Mucosa of descending colon (tissue), 3 donors: Measurements from ENCODE around the gene RAD23B. TPM values are rescaled to one million over a fixed set of nuclear protein-coding genes. Genes with fewer than 3 reads are reported as not detected.

Source experiments
- ATAC-seq: fragments of 200-7000 bp; cut with Tn5 transposase; one replicate; pipeline ENCODE4 v1.9.1; 2020; ENCODE audit warnings: mild to moderate bottlenecking, moderate library complexity
- DNase-seq, 3 donors: peaks; one replicate each; pipeline ENCODE4 v3.0.0-alpha.2; 2020
- H3K36me3 ChIP-seq: fragments of 200-600 bp; one replicate; pipeline ENCODE4 v1.8.0; 2021; ENCODE audit warnings: low read depth, mild to moderate bottlenecking
- H3K4me1 ChIP-seq: fragments of 200-600 bp; one replicate; pipeline ENCODE4 v1.8.0; 2021; ENCODE audit warnings: low read depth, mild to moderate bottlenecking
- H3K4me3 ChIP-seq: fragments of 200-600 bp; one replicate; pipeline ENCODE4 v1.8.0; 2021; ENCODE audit warnings: mild to moderate bottlenecking
- H3K9me3 ChIP-seq: fragments of 200-600 bp; one replicate; pipeline ENCODE4 v1.8.0; 2021; ENCODE audit warnings: mild to moderate bottlenecking
- intact Hi-C, 2 donors: fragments of 100-400 bp; cut with DNase I in 1 of 2; cut with micrococcal nuclease in 1 of 2; formaldehyde crosslinking; loops; one replicate each; pipeline versions ENCODE4 v1.11.0 to v1.11.1; 2022; cut with DNase I, micrococcal nuclease
- total RNA-seq, 3 donors: library from RNA; stranded (reverse); fragmentation: NEBNext Ultra II Directional in 2 of 3; extraction: Animal tissue kit (Norgen Biotek cat#: 25700) in 2 of 3; gene quantifications; one replicate each; pipeline versions ENCODE4 v1.2.1 to v1.2.4, GENCODE V29; 2021 to 2023
- TF ChIP-seq, protein P1 (sequence below): fragments of 200-600 bp; IDR thresholded peaks from one replicate; pipeline ENCODE4 v1.8.0; 2022; ENCODE audit warnings: antibody characterized with exemption, mild to moderate bottlenecking
- donor health status: DM: no; HTN: no; CAD: no; lungs with moderate emphysema.
- donor health status: DM: no; HTN: no; CAD: no.
- donor health status: DM: no; HTN: yes; CAD: no.

RAD23B gene
- total RNA-seq, 3 donors from 2014 or later, result 83.0 to 95.6 (median 93.7) TPM

DNA sequence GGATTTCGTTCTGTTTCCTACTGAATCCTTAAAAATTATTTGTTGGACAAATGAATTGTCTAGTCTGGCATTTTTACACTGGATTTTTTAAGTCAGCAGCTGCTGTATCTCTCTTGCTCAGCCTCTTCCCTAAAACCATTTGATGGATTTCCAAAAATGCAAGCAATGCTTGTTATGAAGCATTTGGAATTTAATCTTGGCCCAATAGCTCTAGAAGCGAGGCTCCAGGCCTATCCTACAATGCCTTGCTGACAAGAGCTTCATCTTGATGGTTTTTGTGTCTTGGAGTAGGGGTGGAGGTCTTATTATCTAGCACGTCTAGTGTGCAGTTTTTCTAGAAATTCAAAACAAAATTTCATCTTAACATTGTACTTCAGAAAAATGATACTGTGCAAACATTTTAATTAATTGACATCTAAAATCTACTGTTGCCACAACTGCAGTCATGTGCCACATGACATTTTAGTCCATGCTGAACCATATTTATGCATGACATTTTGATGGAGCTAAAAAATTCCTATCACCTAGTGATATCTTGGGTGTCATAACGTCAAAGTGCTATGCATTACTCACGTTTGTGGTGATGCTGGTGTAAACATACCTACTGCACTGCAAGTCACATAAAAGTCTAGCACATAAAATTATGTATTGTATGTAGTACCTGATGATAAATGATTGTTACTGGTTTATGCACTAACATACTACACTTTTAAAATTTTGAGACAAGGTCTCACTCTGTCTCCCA, 5.9 kb upstream of the RAD23B start:
- DNase-seq (no peak), ATAC-seq (no peak)
- peaks cover under 1% of the 10 kb centered on the region for H3K4me1 ChIP-seq
- TF ChIP-seq, protein P1, sequence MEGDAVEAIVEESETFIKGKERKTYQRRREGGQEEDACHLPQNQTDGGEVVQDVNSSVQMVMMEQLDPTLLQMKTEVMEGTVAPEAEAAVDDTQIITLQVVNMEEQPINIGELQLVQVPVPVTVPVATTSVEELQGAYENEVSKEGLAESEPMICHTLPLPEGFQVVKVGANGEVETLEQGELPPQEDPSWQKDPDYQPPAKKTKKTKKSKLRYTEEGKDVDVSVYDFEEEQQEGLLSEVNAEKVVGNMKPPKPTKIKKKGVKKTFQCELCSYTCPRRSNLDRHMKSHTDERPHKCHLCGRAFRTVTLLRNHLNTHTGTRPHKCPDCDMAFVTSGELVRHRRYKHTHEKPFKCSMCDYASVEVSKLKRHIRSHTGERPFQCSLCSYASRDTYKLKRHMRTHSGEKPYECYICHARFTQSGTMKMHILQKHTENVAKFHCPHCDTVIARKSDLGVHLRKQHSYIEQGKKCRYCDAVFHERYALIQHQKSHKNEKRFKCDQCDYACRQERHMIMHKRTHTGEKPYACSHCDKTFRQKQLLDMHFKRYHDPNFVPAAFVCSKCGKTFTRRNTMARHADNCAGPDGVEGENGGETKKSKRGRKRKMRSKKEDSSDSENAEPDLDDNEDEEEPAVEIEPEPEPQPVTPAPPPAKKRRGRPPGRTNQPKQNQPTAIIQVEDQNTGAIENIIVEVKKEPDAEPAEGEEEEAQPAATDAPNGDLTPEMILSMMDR, result no peak
- intact Hi-C loops, result no loop called here
- H3K9me3 ChIP-seq, result no peaks in the 10 kb centered on the region
- H3K4me3 ChIP-seq, result no peak overlapping the region
- no peaks in the 10 kb centered on the region for H3K36me3 ChIP-seq

DNA sequence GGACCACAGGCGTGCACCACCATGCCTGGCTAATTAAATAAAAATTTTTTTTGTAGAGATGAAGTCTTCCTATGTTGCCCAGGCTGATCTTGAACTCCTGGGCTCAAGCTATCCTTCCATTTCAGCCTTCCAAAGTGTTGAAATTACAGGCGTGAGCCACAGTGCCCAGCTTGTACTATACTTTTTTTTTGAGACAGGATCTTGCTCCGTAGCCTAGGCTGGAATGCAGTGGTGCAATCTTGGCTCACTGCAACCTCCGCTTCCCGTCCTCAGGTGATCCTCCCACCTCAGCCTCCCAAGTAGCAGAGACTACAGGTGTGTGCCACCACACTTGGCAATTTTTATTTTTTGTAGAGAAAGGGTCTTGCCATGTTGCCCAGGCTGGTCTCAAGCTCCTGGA, 5.3 kb upstream of the RAD23B start:
- intact Hi-C loops, result no loop called here
- TF ChIP-seq, protein P1, result no peak
- H3K36me3 ChIP-seq, result no peaks in the 10 kb centered on the region
- ATAC-seq, result no peak
- peaks cover 4% of the 10 kb centered on the region for H3K4me1 ChIP-seq
- H3K9me3 ChIP-seq, result no peaks in the 10 kb centered on the region
- no peak for DNase-seq
- no peak overlapping the region for H3K4me3 ChIP-seq

DNA sequence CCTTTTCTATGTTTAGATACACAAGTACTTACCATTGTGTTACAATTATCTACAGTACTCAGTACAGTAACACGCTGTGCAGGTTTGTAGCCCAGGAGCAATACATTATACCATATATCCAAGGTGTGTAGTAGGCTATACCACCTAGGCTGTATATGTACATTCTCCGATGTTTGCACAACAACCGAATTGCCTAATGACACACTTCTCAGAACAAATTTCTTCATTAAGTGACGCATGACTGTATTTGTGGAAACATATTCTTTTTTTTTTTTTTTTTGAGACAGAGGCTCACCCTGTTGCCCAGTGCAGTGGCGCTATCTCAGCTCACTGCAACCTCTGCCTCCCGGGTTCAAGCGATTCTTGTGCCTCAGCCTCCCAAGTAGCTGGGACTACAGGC, 4.0 kb upstream of the RAD23B start:
- ATAC-seq (no peak), DNase-seq (no peak)
- no peaks in the 10 kb centered on the region for H3K9me3 ChIP-seq
- no peaks in the 10 kb centered on the region for H3K36me3 ChIP-seq
- H3K4me3 ChIP-seq, result no peak overlapping the region
- H3K4me1 ChIP-seq, result peaks cover 4% of the 10 kb centered on the region
- intact Hi-C loops, result no loop called here
- TF ChIP-seq, protein P1, result no peak

DNA sequence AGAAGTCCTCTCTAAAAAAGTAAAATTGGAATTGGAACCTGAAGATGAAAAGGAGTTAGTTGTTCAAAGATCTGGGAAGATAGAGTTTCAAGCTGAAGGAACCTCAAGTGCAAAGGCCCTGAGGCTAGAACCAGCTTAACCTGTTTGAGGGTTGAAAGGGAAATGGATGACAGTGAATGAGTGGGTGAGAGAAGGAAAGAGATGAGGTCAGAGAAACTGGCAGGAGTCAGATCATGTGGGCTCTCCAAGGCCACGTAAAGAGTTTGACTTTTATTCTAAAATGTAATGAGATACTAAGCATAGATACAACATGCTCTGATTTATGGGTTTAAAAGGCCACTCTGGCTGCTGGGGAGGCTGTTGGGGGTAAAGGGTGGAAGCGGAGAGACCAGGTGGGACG, 2.5 kb upstream of the RAD23B start:
- intact Hi-C loops, result no loop called here
- Histone ChIP-seq H3K36me3 (no peaks in the 10 kb centered on the region), H3K4me3 (no peak overlapping the region), H3K4me1 (peaks cover 16% of the 10 kb centered on the region), H3K9me3 (no peaks in the 10 kb centered on the region)
- ATAC-seq (no peak), DNase-seq (no peak)
- TF ChIP-seq, protein P1, result no peak

DNA sequence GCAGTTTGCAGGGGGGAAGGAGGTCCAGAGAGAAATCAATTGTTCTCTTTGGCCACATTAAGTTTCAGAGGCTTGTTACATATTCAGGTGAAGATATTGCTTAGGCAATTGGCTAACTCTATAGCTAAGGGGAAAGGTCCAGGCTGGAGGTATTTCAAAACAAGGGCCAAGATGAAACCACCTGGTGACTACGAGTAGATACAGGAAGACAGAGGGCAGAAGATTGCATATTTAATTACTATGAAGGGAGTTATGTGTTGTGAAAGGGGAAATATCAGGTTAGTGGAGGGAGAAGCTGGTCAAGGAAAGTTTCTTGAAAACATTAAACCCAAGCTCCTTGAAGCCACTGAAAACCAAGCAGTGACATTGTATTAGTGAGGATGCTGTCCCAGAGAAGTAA, 1.9 kb upstream of the RAD23B start:
- DNase-seq, result no peak
- intact Hi-C loops, result no loop called here
- Histone ChIP-seq H3K9me3 (no peaks in the 10 kb centered on the region), H3K36me3 (no peaks in the 10 kb centered on the region), H3K4me1 (peaks cover 20% of the 10 kb centered on the region), H3K4me3 (no peak overlapping the region)
- ATAC-seq, result no peak
- TF ChIP-seq, protein P1, result no peak
